Measurements from ENCODE around the gene TBL1X. TPM values are rescaled to one million over a fixed set of nuclear protein-coding genes. Genes with fewer than 3 reads are reported as not detected.

The TBL1X gene
- total RNA-seq, 2 experiments from 2014 or later: 16.1 to 35.7 TPM

DNA sequence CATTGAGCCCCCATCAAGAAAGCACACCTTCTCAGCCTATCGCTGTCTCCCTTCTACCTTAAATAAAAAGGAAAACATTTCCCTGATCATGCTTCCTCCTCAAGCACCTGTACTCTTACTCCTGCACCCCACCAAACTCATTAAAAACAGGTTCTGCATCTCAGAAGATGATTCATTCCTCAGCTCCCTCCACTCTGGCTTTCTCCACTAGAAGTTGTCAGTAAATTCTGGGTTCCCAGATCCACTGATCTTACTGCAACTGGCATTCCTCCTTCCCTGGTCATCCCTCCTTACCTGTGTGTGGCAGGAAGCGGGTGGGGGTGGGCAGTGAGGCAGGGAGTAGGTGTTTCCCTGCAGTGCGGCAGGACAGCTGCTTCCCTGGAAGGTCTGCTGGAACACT is 192.0 kb downstream of the TBL1X start:
- intact Hi-C loops (cut with micrococcal nuclease; ENCODE audit: unreplicated experiment): no loop called here
- no peaks in the 10 kb centered on the region for H4K20me1 ChIP-seq (ENCODE audit: insufficient read depth, low read length)
- ChIA-PET CTCF (ENCODE audit: unreplicated experiment) (no interaction called here), POLR2A (interaction anchor here (0.7 kb wide), 1 partner anchor 115 kb away, joined by 3 read pairs; no protein-coding TSS in a partner anchor)
- no peaks in the 10 kb centered on the region; the same call in 1 of the 2 replicates for H3K36me3 ChIP-seq (ENCODE audit: insufficient read depth, low read length)
- no peaks in the 10 kb centered on the region for H3K79me2 ChIP-seq (ENCODE audit: insufficient read depth, low read depth, low read length)
- no peak overlapping the region for H3K4me3 ChIP-seq (ENCODE audit: low read depth, low read length, poor library complexity, severe bottlenecking)
- no TSS peak for BruUV-seq (replicated peaks)
- H3K27ac ChIP-seq (ENCODE audit: low read depth, low read length, poor library complexity, severe bottlenecking): no peak overlapping the region
- no peak overlapping the region for H2AFZ ChIP-seq (ENCODE audit: low read length)
- no peaks in the 10 kb centered on the region for H3K9me3 ChIP-seq (ENCODE audit: low read length)
- no peaks in the 10 kb centered on the region for H3K9me2 ChIP-seq (ENCODE audit: insufficient read depth, low read length)
- H3K4me1 ChIP-seq (ENCODE audit: insufficient read depth, low read length, poor library complexity, severe bottlenecking): no peaks in the 10 kb centered on the region
- H3K4me2 ChIP-seq (ENCODE audit: low read length): no peak overlapping the region
- TF ChIP-seq, protein P1, sequence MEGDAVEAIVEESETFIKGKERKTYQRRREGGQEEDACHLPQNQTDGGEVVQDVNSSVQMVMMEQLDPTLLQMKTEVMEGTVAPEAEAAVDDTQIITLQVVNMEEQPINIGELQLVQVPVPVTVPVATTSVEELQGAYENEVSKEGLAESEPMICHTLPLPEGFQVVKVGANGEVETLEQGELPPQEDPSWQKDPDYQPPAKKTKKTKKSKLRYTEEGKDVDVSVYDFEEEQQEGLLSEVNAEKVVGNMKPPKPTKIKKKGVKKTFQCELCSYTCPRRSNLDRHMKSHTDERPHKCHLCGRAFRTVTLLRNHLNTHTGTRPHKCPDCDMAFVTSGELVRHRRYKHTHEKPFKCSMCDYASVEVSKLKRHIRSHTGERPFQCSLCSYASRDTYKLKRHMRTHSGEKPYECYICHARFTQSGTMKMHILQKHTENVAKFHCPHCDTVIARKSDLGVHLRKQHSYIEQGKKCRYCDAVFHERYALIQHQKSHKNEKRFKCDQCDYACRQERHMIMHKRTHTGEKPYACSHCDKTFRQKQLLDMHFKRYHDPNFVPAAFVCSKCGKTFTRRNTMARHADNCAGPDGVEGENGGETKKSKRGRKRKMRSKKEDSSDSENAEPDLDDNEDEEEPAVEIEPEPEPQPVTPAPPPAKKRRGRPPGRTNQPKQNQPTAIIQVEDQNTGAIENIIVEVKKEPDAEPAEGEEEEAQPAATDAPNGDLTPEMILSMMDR (conservative IDR thresholded peaks at IDR 0.05; ENCODE audit: low read length): no peak
- no peak for TF ChIP-seq EZH2phosphoT487 (IDR thresholded peaks at IDR 0.05; ENCODE audit: borderline replicate concordance, low read depth, low read length)
- no peak for DNase-seq (ENCODE audit: low spot score)

DNA sequence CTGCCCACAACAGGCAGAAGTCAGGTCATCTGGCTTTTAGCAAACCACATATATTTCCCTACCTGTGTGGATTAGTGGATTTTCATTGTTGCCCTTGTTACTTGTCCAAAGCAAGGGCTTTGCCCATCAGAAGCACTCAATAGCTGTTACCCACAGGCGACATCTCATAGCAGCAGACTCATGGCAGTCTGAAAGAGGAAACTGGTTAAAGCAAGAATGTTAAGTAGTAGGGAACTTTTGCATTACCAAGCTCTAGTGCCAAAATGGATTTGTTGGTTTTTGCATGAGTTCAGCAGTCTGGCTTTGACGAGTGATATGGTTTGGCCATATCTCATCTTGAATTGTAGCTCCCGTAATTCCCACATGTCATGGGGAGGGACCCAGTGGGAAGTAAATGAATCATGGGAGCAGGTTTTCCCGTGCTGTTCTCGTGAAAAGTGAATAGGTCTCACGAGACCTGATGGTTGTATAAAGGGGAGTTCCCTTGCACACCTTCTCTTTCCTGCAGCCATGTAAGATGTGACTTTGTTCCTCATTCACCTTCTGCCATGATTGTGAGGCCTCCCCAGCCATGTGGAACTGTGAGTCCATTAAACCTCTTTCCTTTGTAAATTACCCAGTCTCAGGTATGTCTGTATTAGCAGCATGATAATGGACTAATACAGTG is 192.9 kb downstream of the TBL1X start:
- BruUV-seq (replicated peaks): no TSS peak
- Histone ChIP-seq H3K4me1 (ENCODE audit: insufficient read depth, low read length, poor library complexity, severe bottlenecking) (no peaks in the 10 kb centered on the region), H3K9me2 (ENCODE audit: insufficient read depth, low read length) (no peaks in the 10 kb centered on the region), H3K4me3 (ENCODE audit: low read depth, low read length, poor library complexity, severe bottlenecking) (no peak overlapping the region), H3K4me2 (ENCODE audit: low read length) (no peak overlapping the region), H4K20me1 (ENCODE audit: insufficient read depth, low read length) (no peaks in the 10 kb centered on the region), H3K9me3 (ENCODE audit: low read length) (no peaks in the 10 kb centered on the region), H3K36me3 (ENCODE audit: insufficient read depth, low read length) (no peaks in the 10 kb centered on the region; the same call in 1 of the 2 replicates), H3K27ac (ENCODE audit: low read depth, low read length, poor library complexity, severe bottlenecking) (no peak overlapping the region), H3K79me2 (ENCODE audit: insufficient read depth, low read depth, low read length) (no peaks in the 10 kb centered on the region), H2AFZ (ENCODE audit: low read length) (no peak overlapping the region)
- DNase-seq (ENCODE audit: low spot score): no peak
- POLR2A ChIA-PET: no interaction called here
- TF ChIP-seq, protein P1 (conservative IDR thresholded peaks at IDR 0.05; ENCODE audit: low read length): no peak
- TF ChIP-seq EZH2phosphoT487 (IDR thresholded peaks at IDR 0.05; ENCODE audit: borderline replicate concordance, low read depth, low read length): no peak
- intact Hi-C loops (cut with micrococcal nuclease; ENCODE audit: unreplicated experiment): no loop called here
- CTCF ChIA-PET (ENCODE audit: unreplicated experiment): no interaction called here

DNA sequence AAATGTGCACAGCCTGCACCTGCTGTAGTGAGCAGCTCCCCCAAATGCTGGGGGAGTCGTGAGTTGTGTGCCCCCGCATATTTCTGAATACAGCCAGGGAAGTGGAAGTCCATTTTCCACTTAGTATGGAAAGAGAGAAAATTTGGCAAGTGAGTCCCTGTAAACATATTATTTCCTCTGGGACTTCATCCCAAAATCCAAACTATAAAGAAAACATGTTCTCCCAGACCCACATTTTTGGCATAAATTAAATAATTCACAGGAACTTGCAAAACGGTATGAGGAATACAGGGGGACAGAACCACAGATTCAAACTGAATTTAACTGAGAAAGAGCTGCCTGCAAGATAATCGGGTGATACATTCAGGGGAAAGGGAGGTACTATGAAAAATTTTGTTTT is 193.6 kb downstream of the TBL1X start:
- no peak overlapping the region for H2AFZ ChIP-seq (ENCODE audit: low read length)
- ChIA-PET POLR2A (no interaction called here), CTCF (ENCODE audit: unreplicated experiment) (no interaction called here)
- H3K4me1 ChIP-seq (ENCODE audit: insufficient read depth, low read length, poor library complexity, severe bottlenecking): no peaks in the 10 kb centered on the region
- H3K9me3 ChIP-seq (ENCODE audit: low read length): no peaks in the 10 kb centered on the region
- no peak overlapping the region for H3K27ac ChIP-seq (ENCODE audit: low read depth, low read length, poor library complexity, severe bottlenecking)
- no peak for DNase-seq (ENCODE audit: low spot score)
- no peaks in the 10 kb centered on the region for H4K20me1 ChIP-seq (ENCODE audit: insufficient read depth, low read length)
- H3K36me3 ChIP-seq (ENCODE audit: insufficient read depth, low read length): no peaks in the 10 kb centered on the region; the same call in 1 of the 2 replicates
- intact Hi-C loops (cut with micrococcal nuclease; ENCODE audit: unreplicated experiment): no loop called here
- BruUV-seq (replicated peaks): no TSS peak
- no peaks in the 10 kb centered on the region for H3K9me2 ChIP-seq (ENCODE audit: insufficient read depth, low read length)
- no peaks in the 10 kb centered on the region for H3K79me2 ChIP-seq (ENCODE audit: insufficient read depth, low read depth, low read length)
- no peak overlapping the region for H3K4me3 ChIP-seq (ENCODE audit: low read depth, low read length, poor library complexity, severe bottlenecking)
- TF ChIP-seq, protein P1 (conservative IDR thresholded peaks at IDR 0.05; ENCODE audit: low read length): no peak
- no peak for TF ChIP-seq EZH2phosphoT487 (IDR thresholded peaks at IDR 0.05; ENCODE audit: borderline replicate concordance, low read depth, low read length)
- H3K4me2 ChIP-seq (ENCODE audit: low read length): no peak overlapping the region

All from OCI-LY7 (cell line).